Brain pericyte (primary cell): Measurements from ENCODE around the gene RAD51B.

Source experiments
- DNase-seq: peaks from one replicate; pipeline ENCODE4 v3.0.0-alpha.2; 2012; ENCODE audit warnings: low read depth, low spot score

Gene RAD51B

DNA sequence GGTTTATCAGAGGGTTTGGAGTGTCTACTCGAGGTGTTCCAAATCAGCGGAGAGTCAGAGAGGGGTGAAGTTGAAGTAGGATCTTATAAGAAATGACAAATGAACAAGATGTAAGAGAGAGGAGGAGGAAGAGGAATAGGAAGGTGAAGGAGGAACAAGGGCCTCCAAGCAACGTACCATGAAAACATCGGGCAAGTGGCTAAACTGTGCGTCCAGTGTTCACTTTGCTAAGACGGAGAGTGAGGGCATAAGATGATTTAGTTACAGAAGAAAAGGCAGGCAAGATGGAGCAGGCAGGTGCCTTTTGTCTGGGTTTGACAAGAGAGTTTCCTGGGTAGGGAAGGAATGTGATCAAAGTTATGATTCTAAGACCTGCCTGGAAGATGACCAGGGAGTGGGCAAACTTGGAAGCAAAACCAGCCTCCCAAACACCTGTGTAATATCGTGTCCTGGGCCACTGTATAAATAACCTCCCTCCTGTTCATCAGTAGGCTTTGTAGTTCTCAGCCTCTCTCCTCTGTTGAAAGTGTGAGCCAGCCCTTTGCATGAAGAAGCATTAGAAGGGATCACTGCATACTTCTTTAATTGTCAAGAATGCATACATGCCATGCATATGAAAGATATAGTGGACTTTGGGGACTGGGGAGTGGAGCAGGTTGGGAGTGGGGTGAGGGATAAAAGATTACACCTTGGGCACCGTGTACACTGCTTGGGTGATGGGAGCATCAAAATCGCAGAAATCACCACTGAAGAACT, 861.9 kb downstream of the RAD51B start:
- DNase-seq: no peak

DNA sequence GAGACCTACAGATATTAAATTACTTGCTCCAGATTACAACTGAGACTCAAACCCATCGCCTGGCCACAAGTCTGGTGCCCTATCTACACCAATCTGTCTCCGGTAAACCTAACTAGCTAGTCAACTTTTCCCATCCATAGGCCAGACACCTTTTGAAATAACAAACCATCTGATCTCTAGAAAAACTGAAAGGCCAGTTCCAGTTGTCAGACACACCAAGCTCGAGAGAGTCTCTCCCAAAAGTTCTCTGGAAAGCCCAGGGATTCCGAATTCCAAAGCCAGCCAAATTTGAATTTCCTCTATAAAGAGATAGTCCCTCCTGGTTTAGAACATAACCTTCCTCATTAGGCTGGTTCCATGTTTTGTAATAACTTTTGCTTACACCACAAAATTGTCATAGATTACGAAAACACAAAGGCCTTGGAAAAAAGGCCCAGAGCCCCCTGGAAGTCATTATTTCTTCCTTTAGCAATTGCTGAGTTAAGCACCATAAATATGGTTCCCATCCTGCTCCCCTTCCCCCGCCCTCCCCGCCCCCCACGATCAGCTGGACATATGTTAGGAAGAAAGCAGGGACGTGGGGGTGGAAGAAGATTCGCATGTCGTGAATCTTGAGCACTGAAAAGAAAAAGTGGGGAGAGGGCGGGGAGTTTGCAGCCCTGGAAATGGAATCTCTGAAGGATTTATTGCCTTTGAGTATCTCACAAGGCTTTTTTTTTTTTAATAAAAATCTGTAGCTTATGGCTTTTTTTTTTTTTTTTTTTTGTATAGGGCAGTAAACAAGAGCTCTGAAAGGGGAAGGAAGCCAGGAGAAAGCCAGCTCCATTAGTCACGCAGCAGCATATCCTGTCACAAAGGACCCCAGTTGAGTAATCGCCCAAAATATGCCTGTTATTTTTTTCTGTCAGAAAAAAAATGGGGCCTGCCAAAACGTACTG, 862.9 kb downstream of the RAD51B start:
- no peak for DNase-seq

DNA sequence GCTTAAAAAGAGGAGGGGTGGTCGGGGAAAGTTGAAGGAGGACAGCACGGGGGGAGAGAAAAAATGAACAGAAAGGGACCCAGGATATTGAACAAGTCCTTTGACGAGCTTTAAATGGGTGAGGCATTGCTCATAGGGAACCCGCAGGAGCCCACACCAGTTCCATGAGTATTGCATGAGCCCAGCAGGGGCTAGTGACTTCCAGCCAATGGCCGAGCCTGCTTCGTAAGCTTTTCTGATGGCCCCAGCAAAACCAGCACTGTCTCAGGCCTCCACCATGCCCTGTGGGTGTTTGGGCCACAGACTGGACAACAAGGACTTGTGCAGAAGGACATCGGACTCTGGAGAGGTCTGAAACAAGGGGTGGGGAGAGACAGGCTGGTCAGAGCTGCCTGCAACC, 863.7 kb downstream of the RAD51B start:
- DNase-seq: no peak

DNA sequence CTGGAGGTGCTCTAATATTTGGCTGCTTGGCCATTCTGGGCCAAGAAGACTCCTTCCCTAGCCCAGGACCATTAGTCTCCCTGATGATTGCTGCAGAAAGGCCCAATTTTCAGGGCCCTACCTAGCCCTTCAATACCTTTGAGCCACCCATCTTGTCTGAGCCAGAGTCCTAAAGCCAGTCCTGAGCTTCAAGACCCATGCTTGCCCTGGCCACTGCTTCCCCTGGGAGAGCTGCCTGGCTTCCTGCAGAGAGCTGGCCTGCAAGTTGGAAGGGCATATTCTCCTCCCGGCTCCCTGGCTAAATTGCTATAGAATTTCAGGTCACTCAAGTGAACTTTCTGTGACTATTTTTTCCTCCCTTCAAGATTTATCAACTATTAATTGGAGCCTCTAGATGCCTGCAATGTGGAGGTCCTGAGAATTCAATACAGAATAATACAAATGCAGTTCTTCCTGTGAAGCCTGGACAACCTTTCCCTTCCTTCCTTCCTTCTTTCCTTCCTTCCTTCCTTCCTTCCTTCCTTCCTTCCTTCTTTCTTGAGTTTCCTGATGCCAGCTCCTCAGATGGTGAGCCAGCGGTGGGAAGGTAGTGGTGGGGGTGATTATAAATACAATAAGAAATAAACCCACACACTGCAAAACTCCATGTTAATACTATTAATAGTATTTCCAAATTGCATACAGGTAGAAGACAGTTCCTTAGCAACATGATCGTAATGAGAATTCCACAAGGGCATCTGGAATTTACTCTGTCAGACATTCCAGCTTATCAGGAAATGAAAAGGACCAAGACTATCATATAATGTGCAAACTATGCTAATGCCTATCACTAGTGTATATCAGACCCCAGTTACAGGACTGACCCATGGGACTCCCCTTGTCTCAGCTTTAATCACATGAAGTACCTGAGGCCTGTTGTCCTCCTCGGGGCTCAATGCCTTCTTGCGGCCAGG, 865.2 kb downstream of the RAD51B start:
- no peak for DNase-seq

DNA sequence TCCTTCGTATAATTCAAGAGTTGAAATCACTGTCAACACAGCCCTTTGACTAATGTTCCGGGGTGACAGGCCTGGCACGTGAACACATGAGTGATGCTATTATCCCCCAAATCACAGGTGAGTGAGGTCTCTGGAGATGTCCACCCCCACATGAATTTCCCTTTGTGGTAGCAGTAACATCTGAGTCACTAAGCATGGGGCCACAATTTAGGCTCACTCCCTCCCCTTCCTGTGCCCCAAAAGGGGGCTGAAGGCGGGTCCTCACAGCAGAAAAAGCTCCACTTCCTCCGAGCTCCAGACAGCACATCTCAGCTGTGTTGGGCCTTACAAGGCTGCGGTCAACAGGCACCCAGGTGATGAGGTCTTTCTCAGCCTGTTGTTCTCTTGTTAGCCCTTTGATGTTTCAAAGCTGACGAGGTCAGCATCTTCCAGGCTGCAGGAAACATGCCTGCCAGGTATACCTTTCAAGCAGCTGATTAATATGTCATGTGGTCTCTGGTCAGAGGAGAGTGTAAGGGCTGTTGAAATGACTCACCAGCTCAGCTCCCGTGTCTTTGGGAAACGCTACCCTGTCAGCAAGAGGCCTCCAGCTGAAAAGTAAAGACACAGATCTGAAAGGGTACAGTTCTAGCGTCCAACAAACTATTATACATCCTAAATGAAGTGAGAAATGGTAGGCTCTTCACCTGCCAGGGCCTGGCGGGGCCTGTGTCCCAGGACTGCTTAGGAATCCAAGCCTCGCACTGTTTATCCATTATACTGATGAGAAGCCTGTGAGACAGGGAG, 866.0 kb downstream of the RAD51B start:
- DNase-seq: no peak

DNA sequence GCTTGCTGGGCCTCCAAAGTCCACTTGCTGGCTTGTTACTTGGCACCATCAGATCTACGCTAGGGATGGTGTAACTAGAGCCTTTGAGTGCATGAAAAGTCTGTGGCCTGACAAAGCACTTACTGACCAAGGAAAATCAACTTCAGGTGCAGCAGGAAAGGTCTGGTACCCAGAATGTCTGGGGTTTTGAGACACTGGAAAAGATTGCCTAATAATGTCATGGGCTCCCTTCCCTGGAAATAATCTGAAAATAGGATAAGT, 866.6 kb downstream of the RAD51B start:
- no peak for DNase-seq

DNA sequence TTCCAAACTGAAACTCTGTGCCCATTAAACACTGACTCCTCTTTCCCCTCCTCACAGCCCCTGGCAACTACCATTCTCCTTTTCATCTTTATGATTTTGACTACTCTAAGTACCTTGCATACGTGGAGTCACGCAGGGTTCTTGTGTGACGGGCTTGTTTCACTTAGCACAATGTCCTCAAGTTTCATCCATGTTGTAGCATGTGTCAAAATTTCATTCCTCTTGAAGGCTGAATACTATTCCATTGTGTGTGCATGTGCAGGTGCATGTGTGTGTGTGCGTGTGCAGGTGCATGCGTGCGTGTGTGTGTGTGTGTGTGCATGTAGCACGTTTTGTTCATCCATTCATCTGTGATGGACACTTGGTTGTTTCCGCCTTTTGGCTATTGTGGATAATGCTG, 867.1 kb downstream of the RAD51B start:
- no peak for DNase-seq

DNA sequence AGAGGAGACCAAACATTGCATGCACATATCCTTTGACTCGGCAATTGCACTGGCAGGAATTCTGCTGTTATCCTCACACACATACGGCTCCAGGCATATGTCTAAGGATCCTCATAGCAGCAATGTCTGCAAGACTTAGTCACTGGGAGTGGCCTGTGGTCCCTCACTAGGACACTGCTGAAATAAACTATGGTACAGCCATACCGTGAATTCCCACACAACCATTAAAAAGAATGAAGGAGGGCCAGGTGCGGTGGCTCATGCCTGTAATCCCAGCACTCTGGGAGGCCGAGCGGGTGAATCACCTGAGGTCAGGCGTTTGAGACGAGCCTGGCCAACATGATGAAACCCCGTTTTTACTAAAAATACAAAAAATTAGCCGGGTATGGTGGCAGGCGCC, 868.2 kb downstream of the RAD51B start:
- DNase-seq: no peak

DNA sequence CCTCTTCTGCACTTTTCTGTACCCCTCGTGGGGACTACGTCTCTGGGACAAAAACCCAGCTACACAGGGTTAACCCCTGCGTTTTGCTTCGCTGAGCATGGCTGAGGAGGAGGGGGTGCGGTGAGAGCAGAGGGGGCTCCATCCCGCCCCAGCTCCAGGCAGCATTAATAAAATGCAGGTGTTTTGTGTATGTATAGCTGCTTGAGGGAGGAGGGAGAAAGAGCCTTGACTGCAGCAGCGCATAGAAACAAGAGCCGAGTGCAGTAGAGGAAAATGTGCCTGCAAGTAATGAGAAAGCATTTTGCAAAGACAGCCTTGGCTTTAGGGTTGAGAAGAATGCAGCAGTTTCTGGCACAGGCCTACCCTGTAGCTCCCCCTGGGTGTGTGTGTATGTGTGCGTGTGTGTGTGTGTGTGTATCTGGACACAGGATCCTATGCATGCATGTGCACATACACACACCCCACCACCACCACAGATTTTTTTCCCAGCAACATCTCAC, 869.3 kb downstream of the RAD51B start:
- no peak for DNase-seq

DNA sequence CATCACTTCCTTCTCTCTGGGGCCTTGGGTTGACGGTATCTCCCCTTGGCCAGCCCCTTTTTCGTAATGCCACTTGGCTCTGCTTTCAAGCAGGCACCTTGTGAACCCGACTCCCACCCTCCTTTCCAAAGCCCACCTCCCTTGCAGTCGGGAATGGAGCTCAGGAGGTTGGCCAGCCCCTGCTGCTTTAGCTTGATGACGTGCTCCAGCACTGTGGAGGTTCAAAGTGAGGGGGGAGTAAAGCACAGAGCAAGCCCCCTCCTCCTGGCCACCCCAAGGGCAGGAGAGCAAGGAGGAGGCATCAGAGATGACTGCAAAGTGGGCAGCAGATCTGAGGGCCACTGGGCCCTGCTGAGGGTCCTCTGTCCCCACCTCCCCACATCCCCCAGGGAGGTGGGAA, 869.9 kb downstream of the RAD51B start:
- DNase-seq: no peak

DNA sequence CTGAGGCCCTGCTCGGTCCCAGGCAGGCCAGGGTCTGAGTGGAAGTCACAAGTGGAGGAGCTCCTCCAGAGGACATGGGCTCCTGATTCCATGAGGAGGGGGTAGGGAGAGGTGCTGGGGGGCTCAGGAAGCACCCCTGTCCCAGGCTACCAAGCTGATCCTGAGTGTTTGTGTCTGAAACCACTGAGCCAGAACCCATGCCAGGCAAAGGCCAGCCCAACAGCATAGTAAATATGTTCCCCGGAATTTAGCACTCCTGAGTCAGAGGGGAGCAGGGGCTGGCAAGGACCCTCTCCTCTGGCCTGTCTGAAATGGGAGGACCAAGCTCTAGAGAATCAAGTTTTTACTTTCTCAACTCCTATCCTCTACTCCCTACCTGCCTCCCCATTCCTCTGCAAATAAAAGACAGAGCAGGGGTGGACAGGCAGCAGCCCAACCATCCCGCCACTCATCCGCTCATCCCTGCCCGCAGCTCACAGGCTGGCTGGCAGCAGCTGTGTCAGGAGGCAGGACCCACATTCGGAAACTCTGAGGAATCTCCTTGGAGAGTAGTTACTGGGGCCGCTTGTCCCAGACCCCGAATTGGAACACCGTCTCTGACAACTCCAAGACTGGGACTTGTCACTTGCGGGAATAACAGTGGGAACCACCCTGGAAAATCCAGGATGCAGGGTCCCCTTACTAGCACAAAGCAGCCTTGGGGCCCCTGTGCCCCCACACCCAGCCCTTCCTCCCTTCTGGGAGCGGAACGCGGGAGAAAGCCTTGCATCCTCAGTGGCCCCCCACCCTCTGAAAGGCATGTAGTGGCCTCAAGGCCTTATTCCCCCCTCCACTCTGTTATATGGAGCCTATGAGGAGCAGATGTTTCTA, 870.7 kb downstream of the RAD51B start:
- no peak for DNase-seq

DNA sequence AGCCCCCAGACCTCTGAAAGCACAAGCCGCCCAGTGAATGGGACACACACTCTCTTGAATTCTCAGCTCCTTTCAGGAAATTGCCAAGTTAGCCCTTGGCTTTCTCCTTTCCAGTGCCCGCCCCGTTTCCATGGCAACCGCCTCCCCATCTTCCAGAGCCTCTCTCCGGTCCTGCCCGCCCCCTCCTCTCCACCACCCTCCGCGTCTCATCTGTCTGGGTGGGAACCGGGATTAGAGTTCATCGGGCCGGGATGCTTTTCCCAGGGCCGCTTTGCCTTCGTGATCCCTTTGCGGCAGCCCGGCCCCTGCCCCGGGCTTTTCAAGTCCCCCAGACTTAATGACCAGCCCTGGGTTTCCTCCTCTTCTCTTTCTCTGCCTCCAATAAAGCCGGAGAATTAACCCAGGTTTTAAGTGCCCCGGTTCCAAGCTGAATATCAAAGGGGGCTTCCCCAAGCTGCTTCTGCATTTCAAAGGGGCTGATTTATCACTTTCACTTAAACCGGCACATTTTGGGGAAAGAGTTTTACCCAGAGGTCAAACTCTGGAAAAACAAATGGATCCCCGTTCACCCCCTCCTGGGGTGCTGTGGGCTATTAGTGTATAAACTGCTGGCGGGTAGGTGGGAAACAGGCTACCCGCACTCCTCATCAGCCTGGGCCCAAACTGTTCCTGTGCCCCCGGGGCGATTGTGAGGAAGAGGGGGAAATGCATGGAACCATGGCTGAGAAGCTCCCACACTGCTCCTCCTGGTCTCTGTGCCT, 871.6 kb downstream of the RAD51B start:
- DNase-seq: no peak

DNA sequence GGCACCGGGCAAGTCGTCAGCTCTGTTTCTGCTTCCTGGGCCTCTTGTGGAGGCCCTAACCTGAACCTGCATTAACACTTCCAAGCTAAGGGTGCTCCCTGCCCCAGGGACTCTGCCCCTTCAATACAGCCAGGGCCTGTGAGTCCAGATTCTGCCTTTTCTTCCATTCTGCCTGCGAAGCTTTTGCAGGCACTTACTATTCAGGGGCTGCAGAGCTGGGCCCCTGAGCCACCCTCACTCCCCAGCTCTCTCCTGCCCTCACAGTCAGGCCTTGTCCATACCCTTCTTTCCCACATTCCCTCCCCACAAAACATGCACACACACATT, 872.2 kb downstream of the RAD51B start:
- DNase-seq: no peak

DNA sequence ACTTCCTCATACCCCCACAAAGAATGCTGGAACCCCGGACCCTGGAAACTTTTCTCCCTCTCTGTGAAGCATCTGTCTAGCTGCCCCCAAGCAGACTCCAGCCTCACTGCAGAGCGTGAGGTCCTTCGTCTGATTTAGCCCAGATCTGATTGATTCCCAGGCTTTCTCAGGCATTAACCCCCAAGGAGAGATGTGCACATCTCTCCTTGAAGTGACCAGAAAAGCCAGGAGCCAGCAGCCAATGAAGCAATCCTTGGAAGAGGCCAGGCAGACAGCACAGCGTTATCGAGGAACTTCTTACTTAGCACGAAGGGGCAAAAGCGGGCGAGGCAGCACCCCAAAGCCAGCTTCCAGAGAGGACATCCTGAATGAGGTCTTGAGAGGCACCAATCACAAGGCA, 872.6 kb downstream of the RAD51B start:
- DNase-seq: no peak

DNA sequence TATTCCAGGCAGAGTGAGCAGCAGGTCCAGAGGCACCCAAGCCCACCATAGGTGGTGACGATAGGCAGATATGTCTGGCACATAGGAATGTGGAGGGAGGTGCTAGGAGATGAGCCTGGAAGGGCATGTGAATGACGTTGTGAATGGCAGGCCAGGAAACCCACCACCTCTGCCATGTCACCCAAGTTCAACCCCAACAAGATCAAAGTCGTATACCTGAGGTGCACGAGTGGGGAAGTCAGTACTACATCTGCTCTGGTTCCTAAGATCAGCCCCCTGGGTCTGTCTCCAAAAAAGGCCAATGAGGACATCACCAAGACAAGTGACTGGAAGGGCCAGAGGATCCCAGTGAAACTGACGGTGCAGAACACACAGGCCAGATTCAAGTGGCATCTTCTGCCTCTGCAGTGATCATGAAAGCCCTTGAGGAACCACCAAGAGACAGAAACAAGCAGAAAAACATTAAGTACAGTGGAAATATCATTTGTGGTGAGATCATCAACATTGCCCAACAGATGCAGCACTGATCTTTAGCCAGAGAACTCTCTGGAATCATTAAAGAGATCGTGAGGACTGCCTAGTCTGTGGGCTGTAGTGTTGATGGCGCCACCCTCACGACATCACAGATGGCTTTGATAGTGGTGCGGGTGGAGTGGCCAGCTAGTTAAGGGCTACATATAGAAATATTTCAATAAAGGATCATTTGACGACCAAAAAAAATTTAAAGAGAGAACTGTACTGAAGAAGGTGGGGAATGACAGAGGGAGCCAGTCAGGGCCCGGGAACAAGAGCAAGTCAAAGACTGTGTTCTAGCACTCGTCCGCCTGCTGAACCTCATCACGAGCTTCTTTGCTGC, 873.6 kb downstream of the RAD51B start:
- DNase-seq: no peak

DNA sequence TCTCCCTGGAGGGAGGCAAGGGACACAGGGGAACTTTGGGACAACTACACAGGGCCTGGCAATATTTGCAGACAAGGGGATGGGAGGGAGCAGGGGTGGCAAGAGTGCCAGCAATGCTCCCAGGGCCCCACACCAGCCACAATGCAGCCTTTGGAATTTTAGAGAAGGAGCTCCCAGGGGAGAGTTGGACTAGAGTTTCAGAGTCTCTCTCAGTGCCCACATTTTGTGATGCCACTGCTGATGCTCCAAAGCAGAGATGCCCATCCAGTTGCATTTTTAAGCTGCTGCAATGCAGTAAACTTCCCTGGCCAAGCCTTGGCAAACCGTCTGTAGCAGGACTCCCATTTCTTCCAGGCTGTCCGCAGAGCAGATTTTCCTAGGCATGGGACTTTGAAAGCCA, 874.3 kb downstream of the RAD51B start:
- DNase-seq: no peak

DNA sequence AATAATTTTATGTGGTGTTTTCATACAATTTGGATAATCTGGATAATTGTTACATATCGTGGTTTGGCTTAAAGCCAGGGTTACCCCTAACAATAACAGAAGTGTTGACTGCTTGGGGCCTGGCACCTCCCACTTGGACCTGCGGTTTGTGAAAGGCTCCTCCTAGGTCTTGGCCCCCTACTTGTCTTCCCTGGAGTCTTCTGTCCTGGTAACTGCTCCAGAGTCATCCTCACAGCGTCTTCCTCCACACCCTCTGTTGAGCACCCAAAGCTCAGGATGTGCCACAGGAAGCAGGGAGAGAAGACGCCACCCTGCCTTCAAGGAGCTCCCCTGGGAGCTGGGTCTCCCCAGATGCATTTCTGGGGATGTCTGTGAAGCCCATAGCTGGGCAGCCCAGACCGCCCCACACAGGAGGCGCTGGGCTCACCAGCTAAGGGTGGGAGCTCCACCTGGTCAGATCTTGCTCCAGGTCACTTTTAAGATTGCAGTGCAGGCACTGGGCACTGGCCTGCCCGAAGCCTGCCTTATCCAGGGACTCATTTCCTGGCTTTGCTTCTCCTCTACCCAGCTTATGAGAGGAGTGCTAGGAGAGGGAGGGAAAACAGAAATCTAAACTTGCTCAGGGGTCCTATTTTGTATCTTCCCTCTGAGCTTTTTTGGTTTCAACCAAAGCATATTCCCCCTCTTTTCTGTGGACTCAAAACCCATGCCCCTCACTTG, 875.1 kb downstream of the RAD51B start:
- DNase-seq: no peak

DNA sequence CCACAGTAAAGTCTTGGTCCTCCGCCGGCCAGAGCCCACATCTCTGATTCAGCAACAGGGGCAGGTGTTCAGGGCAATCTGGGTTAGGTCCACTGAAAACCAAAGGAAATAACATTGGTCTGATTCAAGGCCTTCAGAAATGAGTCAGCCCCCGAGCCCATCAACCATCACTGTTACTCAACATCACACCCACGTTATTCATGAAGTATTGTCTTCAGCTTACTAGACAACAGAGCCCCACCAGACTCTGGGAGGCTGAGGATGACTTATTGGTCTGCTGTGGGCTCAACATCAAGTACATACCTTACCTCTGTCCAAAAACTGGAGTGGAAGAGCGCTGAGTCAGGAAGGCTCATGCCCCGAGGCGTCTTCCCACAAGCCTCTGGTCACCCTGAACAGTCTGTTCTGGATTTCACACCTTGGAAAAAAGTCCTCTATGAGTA, 875.8 kb downstream of the RAD51B start:
- no peak for DNase-seq
